ENCODE data around the gene KLHL22.

Gene KLHL22

GRCh38 chr22:20532256-20532993 lies 36.8 kb upstream of the KLHL22 start:
- peak overlapping the region; percentile 81 for H3K9ac ChIP-seq (ENCODE audit: low read length)
- H3K4me1 ChIP-seq (ENCODE audit: control insufficient read depth, insufficient read depth, low read length) = peaks cover 56% of the 10 kb centered on the region
- peaks cover 19% of the 10 kb centered on the region for H3K36me3 ChIP-seq (ENCODE audit: control insufficient read depth, insufficient read depth, low read length, severe bottlenecking)
- no peaks in the 10 kb centered on the region for H3K27me3 ChIP-seq (replicated peaks; ENCODE audit: control insufficient read depth, insufficient read depth, low read length)
- peak overlapping the region; percentile 14 for H3K4me3 ChIP-seq (ENCODE audit: low read length)
- DNase-seq (ENCODE audit: low read depth) = no peak
- H3K9me3 ChIP-seq (ENCODE audit: control insufficient read depth, low read length) = no peaks in the 10 kb centered on the region

GRCh38 chr22:20531404-20532201 lies 36.0 kb upstream of the KLHL22 start:
- Histone ChIP-seq H3K27me3 (replicated peaks; ENCODE audit: control insufficient read depth, insufficient read depth, low read length) (no peaks in the 10 kb centered on the region), H3K4me3 (ENCODE audit: low read length) (peak overlapping the region; percentile 14), H3K36me3 (ENCODE audit: control insufficient read depth, insufficient read depth, low read length, severe bottlenecking) (peaks cover 12% of the 10 kb centered on the region), H3K9ac (ENCODE audit: low read length) (peak overlapping the region; percentile 81), H3K9me3 (ENCODE audit: control insufficient read depth, low read length) (no peaks in the 10 kb centered on the region), H3K4me1 (ENCODE audit: control insufficient read depth, insufficient read depth, low read length) (peaks cover 57% of the 10 kb centered on the region)
- DNase-seq (ENCODE audit: low read depth) = peak; percentile 88

DNA sequence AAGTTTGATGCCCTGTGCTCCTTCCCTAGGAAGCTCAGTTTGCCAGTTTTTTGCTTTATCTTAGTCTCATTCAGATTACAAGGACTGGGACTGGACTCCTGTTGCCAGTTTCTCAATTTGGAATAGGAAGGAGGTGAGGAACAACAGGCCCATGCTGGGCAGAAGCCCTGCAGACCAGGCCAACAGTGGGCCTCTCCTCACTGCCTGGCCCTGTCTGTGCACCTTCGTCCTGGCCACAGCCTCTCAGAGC lies 35.5 kb upstream of the KLHL22 start:
- H3K9ac ChIP-seq (ENCODE audit: low read length) = peak overlapping the region; percentile 81
- peaks cover 17% of the 10 kb centered on the region for H3K36me3 ChIP-seq (ENCODE audit: control insufficient read depth, insufficient read depth, low read length, severe bottlenecking)
- peaks cover 61% of the 10 kb centered on the region for H3K4me1 ChIP-seq (ENCODE audit: control insufficient read depth, insufficient read depth, low read length)
- H3K27me3 ChIP-seq (replicated peaks; ENCODE audit: control insufficient read depth, insufficient read depth, low read length) = no peaks in the 10 kb centered on the region
- H3K9me3 ChIP-seq (ENCODE audit: control insufficient read depth, low read length) = no peaks in the 10 kb centered on the region
- no peak for DNase-seq (ENCODE audit: low read depth)
- no peak overlapping the region for H3K4me3 ChIP-seq (ENCODE audit: low read length)

GRCh38 chr22:20530368-20531153 lies 35.0 kb upstream of the KLHL22 start:
- Histone ChIP-seq H3K9me3 (ENCODE audit: control insufficient read depth, low read length) (no peaks in the 10 kb centered on the region), H3K9ac (ENCODE audit: low read length) (peak overlapping the region; percentile 81), H3K4me1 (ENCODE audit: control insufficient read depth, insufficient read depth, low read length) (peaks cover 61% of the 10 kb centered on the region), H3K4me3 (ENCODE audit: low read length) (peak overlapping the region; percentile 22), H3K27me3 (replicated peaks; ENCODE audit: control insufficient read depth, insufficient read depth, low read length) (no peaks in the 10 kb centered on the region), H3K36me3 (ENCODE audit: control insufficient read depth, insufficient read depth, low read length, severe bottlenecking) (peaks cover 20% of the 10 kb centered on the region)
- peak; percentile 73 for DNase-seq (ENCODE audit: low read depth)

GRCh38 chr22:20528405-20528978 lies 32.9 kb upstream of the KLHL22 start:
- H3K4me1 ChIP-seq (ENCODE audit: control insufficient read depth, insufficient read depth, low read length) = peaks cover 59% of the 10 kb centered on the region
- no peaks in the 10 kb centered on the region for H3K9me3 ChIP-seq (ENCODE audit: control insufficient read depth, low read length)
- H3K27me3 ChIP-seq (replicated peaks; ENCODE audit: control insufficient read depth, insufficient read depth, low read length) = no peaks in the 10 kb centered on the region
- H3K4me3 ChIP-seq (ENCODE audit: low read length) = no peak overlapping the region
- peaks cover 20% of the 10 kb centered on the region for H3K36me3 ChIP-seq (ENCODE audit: control insufficient read depth, insufficient read depth, low read length, severe bottlenecking)
- H3K9ac ChIP-seq (ENCODE audit: low read length) = no peak overlapping the region
- no peak for DNase-seq (ENCODE audit: low read depth)

DNA sequence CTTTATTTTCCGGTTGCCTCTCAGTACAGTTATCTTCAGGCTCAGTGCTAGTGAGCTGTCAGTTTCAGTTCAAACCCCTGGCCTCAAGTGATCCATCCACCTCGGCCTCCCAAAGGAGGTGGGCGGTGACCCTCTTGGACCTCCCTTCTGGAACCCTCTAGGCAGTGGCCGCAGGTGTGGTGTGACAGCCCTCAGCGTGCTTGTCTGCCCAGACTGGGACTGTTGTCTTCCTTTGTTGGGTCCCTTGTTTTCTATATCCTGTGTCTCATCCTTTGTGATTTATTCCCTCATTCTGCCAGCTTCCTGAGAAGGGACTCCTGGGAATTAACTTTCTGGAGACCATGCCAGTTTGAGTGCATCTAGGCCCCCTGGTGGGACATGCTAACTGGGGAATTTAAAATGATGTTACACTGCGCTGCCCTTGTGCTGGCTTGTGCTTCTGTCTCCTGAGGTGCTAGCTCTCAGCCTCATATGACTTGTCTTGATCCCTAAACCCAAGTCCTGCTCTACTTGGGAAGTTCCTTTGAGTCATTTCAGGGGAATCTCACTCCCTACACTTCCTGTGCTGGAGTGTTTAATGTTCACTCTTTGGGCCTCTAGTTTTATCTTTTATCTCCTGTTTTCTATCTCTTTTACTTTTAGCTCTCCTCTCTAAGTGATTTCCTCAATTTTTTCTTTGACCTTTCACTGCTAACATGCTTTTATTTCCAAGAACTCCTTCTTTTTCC lies 31.2 kb upstream of the KLHL22 start:
- H3K9me3 ChIP-seq (ENCODE audit: control insufficient read depth, low read length) = no peaks in the 10 kb centered on the region
- no peak overlapping the region for H3K4me3 ChIP-seq (ENCODE audit: low read length)
- H3K36me3 ChIP-seq (ENCODE audit: control insufficient read depth, insufficient read depth, low read length, severe bottlenecking) = peaks cover 27% of the 10 kb centered on the region
- peak overlapping the region; percentile 32 for H3K9ac ChIP-seq (ENCODE audit: low read length)
- H3K4me1 ChIP-seq (ENCODE audit: control insufficient read depth, insufficient read depth, low read length) = peaks cover 51% of the 10 kb centered on the region
- H3K27me3 ChIP-seq (replicated peaks; ENCODE audit: control insufficient read depth, insufficient read depth, low read length) = no peaks in the 10 kb centered on the region
- peak; percentile 56 for DNase-seq (ENCODE audit: low read depth)

GRCh38 chr22:20526305-20526627 lies 30.7 kb upstream of the KLHL22 start:
- no peaks in the 10 kb centered on the region for H3K9me3 ChIP-seq (ENCODE audit: control insufficient read depth, low read length)
- H3K36me3 ChIP-seq (ENCODE audit: control insufficient read depth, insufficient read depth, low read length, severe bottlenecking) = peaks cover 28% of the 10 kb centered on the region
- H3K27me3 ChIP-seq (replicated peaks; ENCODE audit: control insufficient read depth, insufficient read depth, low read length) = no peaks in the 10 kb centered on the region
- no peak for DNase-seq (ENCODE audit: low read depth)
- H3K4me3 ChIP-seq (ENCODE audit: low read length) = no peak overlapping the region
- H3K9ac ChIP-seq (ENCODE audit: low read length) = peak overlapping the region; percentile 32
- H3K4me1 ChIP-seq (ENCODE audit: control insufficient read depth, insufficient read depth, low read length) = peaks cover 46% of the 10 kb centered on the region

DNA sequence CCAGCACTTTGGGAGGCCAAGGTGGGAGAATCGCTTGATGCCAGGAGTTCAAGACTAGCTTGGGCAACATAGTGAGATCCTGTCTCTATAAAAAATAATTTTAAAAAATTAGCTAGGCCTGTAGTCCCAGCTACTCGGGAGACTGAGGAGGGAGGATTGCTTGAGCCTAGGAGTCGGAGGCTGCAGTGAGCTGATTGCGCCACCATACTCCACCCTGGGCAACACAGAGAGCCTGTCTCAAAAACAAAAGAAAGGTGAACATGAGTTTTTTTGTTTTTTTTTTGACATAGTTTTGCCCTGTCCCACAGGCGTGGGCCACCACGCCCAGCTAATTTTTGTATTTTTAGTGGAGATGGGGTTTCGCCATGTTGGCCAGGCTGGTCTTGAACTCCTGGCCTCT lies 29.5 kb upstream of the KLHL22 start:
- Histone ChIP-seq H3K27me3 (replicated peaks; ENCODE audit: control insufficient read depth, insufficient read depth, low read length) (no peaks in the 10 kb centered on the region), H3K4me1 (ENCODE audit: control insufficient read depth, insufficient read depth, low read length) (peaks cover 41% of the 10 kb centered on the region), H3K9ac (ENCODE audit: low read length) (no peak overlapping the region), H3K4me3 (ENCODE audit: low read length) (no peak overlapping the region), H3K36me3 (ENCODE audit: control insufficient read depth, insufficient read depth, low read length, severe bottlenecking) (peaks cover 37% of the 10 kb centered on the region), H3K9me3 (ENCODE audit: control insufficient read depth, low read length) (no peaks in the 10 kb centered on the region)
- no peak for DNase-seq (ENCODE audit: low read depth)

- H3K27me3 ChIP-seq (replicated peaks; ENCODE audit: control insufficient read depth, insufficient read depth, low read length) = no peaks in the 10 kb centered on the region
- H3K4me3 ChIP-seq (ENCODE audit: low read length) = no peak overlapping the region
- no peaks in the 10 kb centered on the region for H3K9me3 ChIP-seq (ENCODE audit: control insufficient read depth, low read length)
- peaks cover 46% of the 10 kb centered on the region for H3K36me3 ChIP-seq (ENCODE audit: control insufficient read depth, insufficient read depth, low read length, severe bottlenecking)
- H3K4me1 ChIP-seq (ENCODE audit: control insufficient read depth, insufficient read depth, low read length) = peaks cover 44% of the 10 kb centered on the region
- peak overlapping the region; percentile 5 for H3K9ac ChIP-seq (ENCODE audit: low read length)
- no peak for DNase-seq (ENCODE audit: low read depth)
These were observed 28.4 kb upstream of the KLHL22 start for GRCh38 chr22:20524004-20524481.

GRCh38 chr22:20523086-20523983 lies 27.7 kb upstream of the KLHL22 start:
- no peak overlapping the region for H3K4me3 ChIP-seq (ENCODE audit: low read length)

More at GRCh38 chr22:20523086-20523983, 27.7 kb upstream of the KLHL22 start:
- no peaks in the 10 kb centered on the region for H3K27me3 ChIP-seq (replicated peaks; ENCODE audit: control insufficient read depth, insufficient read depth, low read length)
- H3K36me3 ChIP-seq (ENCODE audit: control insufficient read depth, insufficient read depth, low read length, severe bottlenecking) = peaks cover 44% of the 10 kb centered on the region
- peaks cover 44% of the 10 kb centered on the region for H3K4me1 ChIP-seq (ENCODE audit: control insufficient read depth, insufficient read depth, low read length)
- H3K9me3 ChIP-seq (ENCODE audit: control insufficient read depth, low read length) = no peaks in the 10 kb centered on the region
- peak; percentile 58 for DNase-seq (ENCODE audit: low read depth)
- H3K9ac ChIP-seq (ENCODE audit: low read length) = peak overlapping the region; percentile 5

All from adipocyte (in vitro differentiated cells).